Heart left ventricle (tissue), 16 donors: ENCODE data around the gene TNFSF11. TPM values are rescaled to one million over a fixed set of nuclear protein-coding genes. Genes with fewer than 3 reads are reported as not detected.

Experiments
- ATAC-seq, 4 donors: fragments of 200-7000 bp; cut with Tn5 transposase; one replicate each; pipeline ENCODE4 v1.9.1; 2020 to 2022; ENCODE audit warnings: moderate library complexity in 4 of 4, mild to moderate bottlenecking in 3 of 4, moderate number of reproducible peaks in 1 of 4
- DNase-seq, 5 donors: peaks; one replicate each; pipeline ENCODE4 v3.0.0-alpha.2; 2020
- H3K27ac ChIP-seq, 12 donors: fragments of 200-600 bp; sonication (generic) in 4 of 12; one replicate each; pipeline versions ENCODE4 v1.5.0 to v1.8.0; 2016 to 2022; ENCODE audit warnings: mild to moderate bottlenecking in 2 of 12
- H3K27me3 ChIP-seq, 9 donors: fragments of 200-600 bp; sonication (generic) in 2 of 9; one replicate each; pipeline versions ENCODE4 v1.5.1 to v1.8.0; 2016 to 2022; ENCODE audit warnings: mild to moderate bottlenecking in 3 of 9
- H3K36me3 ChIP-seq, 9 donors: fragments of 200-600 bp; sonication (generic) in 2 of 9; one replicate each; pipeline versions ENCODE4 v1.5.0 to v1.8.0; 2018 to 2022; ENCODE audit warnings: mild to moderate bottlenecking in 2 of 9
- H3K4me1 ChIP-seq, 12 donors: fragments of 200-600 bp; sonication (generic) in 4 of 12; one replicate each; pipeline versions ENCODE4 v1.5.0 to v1.8.0; 2016 to 2022; ENCODE audit warnings: mild to moderate bottlenecking in 3 of 12
- H3K4me3 ChIP-seq, 12 donors: fragments of 200-600 bp; sonication (generic) in 4 of 12; one replicate each; pipeline versions ENCODE4 v1.5.0 to v1.8.0; 2017 to 2022; ENCODE audit warnings: mild to moderate bottlenecking in 9 of 12, moderate library complexity in 4 of 12
- H3K9me3 ChIP-seq, 12 donors: fragments of 200-600 bp; sonication (generic) in 4 of 12; one replicate each; pipeline versions ENCODE4 v1.5.0 to v1.8.0; 2016 to 2022; ENCODE audit warnings: mild to moderate bottlenecking in 1 of 12
- CTCF ChIP-seq, 12 donors: fragments of 200-600 bp; sonication (generic) in 4 of 12; IDR thresholded peaks; one replicate each; pipeline versions ENCODE4 v1.5.0 to v1.8.0; 2018 to 2022; ENCODE audit warnings: antibody characterized with exemption in 12 of 12, mild to moderate bottlenecking in 5 of 12
- POLR2A ChIP-seq, 2 donors: fragments of 450-650 bp; IDR thresholded peaks; one replicate each; pipeline ENCODE4 v1.6.1; 2017; ENCODE audit warnings: antibody characterized with exemption in 2 of 2, mild to moderate bottlenecking in 2 of 2, moderate library complexity in 2 of 2
- WGBS, 4 donors: extraction: QIAGEN DNeasy Blood & Tissue Kit in 2 of 4; methylation state at CpG; one replicate each; pipeline versions ENCODE4 v1.1.5 to v1.1.7; 2013 to 2018; 5-methylcytosine and 5-hydroxymethylcytosine counted together
- intact Hi-C, 10 donors: fragments of 100-400 bp; cut with DNase I; formaldehyde crosslinking; loops; one replicate each; pipeline versions ENCODE4 v1.11.1 to v1.14.2; 2022
- polyA plus RNA-seq, 2 donors: library from polyadenylated mRNA; stranded (reverse); fragments of 200-250 nt; gene quantifications; one replicate each; pipeline ENCODE4 v1.2.3, GENCODE V29; 2013
- total RNA-seq, 9 donors: library from RNA; depleted of rRNA in 2 of 9; stranded (reverse); fragments of >200 nt in 2 of 9; fragmentation: NEBNext Ultra II Directional in 3 of 9; extraction: Animal tissue kit (Norgen Biotek cat#: 25700) in 3 of 9; gene quantifications; one replicate each; pipeline versions ENCODE4 v1.1.0 to v1.2.4, GENCODE V29; 2016 to 2023
- donor health status: ischemic (EF 13 %, LVEDD 7.1; RV severe dilation, severe dysfunction).
- donor health status: healthy with polysubstance abuse.
- donor health status: DM: no; HTN: yes; CAD: no.
- donor health status: DM: no; HTN: no; CAD: no.
- donor health status: ischemic (EF 25% LVEDD 6.9; RV normal size, moderate dysfunction).
- donor health status: ischemic (EF 25% LVEDD 5.7; RV mildly dilated, moderate dysfunction).
- donor health status: healthy.
- donor health status: DM: yes; HTN: yes; CAD: no.
- donor health status: ischemic (EF 35%, LVEDD 5.7; RV mildly dilated, moderate dysfunction).
- donor health status: nonischemic (EF 11% LVEDD 7.7; RV severe dilation, severe dysfunction).
- donor health status: DM: yes; HTN: yes; CAD: no.
- donor health status: PGD.
- donor health status: ischemic (EF 29% LVEDD 5.4; RV normal size, mild dysfunction).
- donor health status: nonischemic (EF 23%, LVEDD 6.1; RV moderate dilation, normal function).

TNFSF11 gene
- total and polyA plus RNA-seq, 11 donors = not detected

GRCh38 chr13:42656161-42656560 is 82.2 kb downstream of the TNFSF11 start:
- intact Hi-C loops = loop anchor here in 2 of 10 donors (10.0 kb wide), 2 partner anchors 299 to 479 kb away; no protein-coding TSS in a partner anchor
- TF ChIP-seq POLR2A (IDR thresholded peaks at IDR 0.05) (no peak), CTCF (IDR thresholded peaks at IDR 0.05) (no peak)
- Histone ChIP-seq H3K4me1 (no peaks in the 10 kb centered on the region), H3K27ac (no peak overlapping the region), H3K4me3 (no peak overlapping the region), H3K9me3 (no peaks in the 10 kb centered on the region), H3K27me3 (peaks cover 0 to 23% (median 5%) of the 10 kb centered on the region in 9 donors), H3K36me3 (no peaks in the 10 kb centered on the region)
- no peak for ATAC-seq
- 23 to 53% (median 28%) methylated on average over 1 of the region's 1 CpG for WGBS, 4 donors
- DNase-seq = no peak

GRCh38 chr13:42656958-42657357 is 83.0 kb downstream of the TNFSF11 start:
- intact Hi-C loops = loop anchor here in 2 of 10 donors (10.0 kb wide), 2 partner anchors 298 to 478 kb away; no protein-coding TSS in a partner anchor

More at GRCh38 chr13:42656958-42657357, 83.0 kb downstream of the TNFSF11 start:
- Histone ChIP-seq H3K4me1 (no peaks in the 10 kb centered on the region), H3K36me3 (no peaks in the 10 kb centered on the region), H3K4me3 (no peak overlapping the region), H3K27ac (no peak overlapping the region), H3K9me3 (no peaks in the 10 kb centered on the region), H3K27me3 (peaks cover 0 to 23% (median 5%) of the 10 kb centered on the region in 9 donors)
- 86 to 88% (median 87%) methylated on average over 5 of the region's 5 CpGs for WGBS, 4 donors
- no peak for TF ChIP-seq POLR2A (IDR thresholded peaks at IDR 0.05)
- TF ChIP-seq CTCF (IDR thresholded peaks at IDR 0.05) = no peak
- ATAC-seq = no peak
- DNase-seq = no peak

Other genes starting within 250 kb of the TNFSF11 start
- gene FAM216B, start 207.4 kb downstream of the TNFSF11 start, total RNA-seq = 1 to 10 TPM in 2 of 9 donors, under 1 TPM in 7; 0.07 to 1.3 (median 0.69) TPM
- under 1 TPM; 0.12 to 0.38 TPM for gene FAM216B, start 207.4 kb downstream of the TNFSF11 start, polyA plus RNA-seq